Measurements from ENCODE around the gene SUMF2. TPM values are rescaled to one million over a fixed set of nuclear protein-coding genes. Genes with fewer than 3 reads are reported as not detected.
"Not testable (repeated sequence)": the region's sequence is repeated elsewhere in the genome, so short reads cannot be mapped to it uniquely, and the experiment has no call there.

Gene SUMF2
- total RNA-seq, 1 donor from 2014 or later = 108 TPM

- no peak for DNase-seq (ENCODE audit: extremely low read depth, low read depth, low spot score)
Observed at GRCh38 chr7:56053993-56054392, 10.1 kb upstream of the SUMF2 start.

- DNase-seq (ENCODE audit: extremely low read depth, low read depth, low spot score) = no peak
Observed at GRCh38 chr7:56062382-56062781, 1.7 kb upstream of the SUMF2 start.

DNA sequence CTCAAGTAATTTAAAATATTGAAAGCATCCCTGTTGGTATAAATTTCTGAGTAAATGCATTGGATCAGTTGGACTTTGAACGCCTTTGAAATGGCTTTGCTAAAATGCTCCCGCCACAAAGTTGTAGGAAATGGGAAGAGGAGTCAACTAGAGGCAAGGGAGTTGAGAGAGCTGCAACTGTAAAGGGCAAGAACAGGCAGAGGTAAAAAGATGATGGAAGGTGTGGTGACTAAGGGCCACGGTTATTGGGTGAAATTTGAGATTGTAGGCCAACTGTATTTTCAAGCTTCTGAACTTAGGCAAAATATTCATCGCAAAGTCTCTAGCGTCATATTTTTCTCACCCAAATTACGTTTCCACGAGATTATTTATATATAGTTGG, 595 bp upstream of the SUMF2 start:
- DNase-seq (ENCODE audit: extremely low read depth, low read depth, low spot score) = no peak

- not testable (repeated sequence) for DNase-seq (ENCODE audit: extremely low read depth, low read depth, low spot score)
Observed at GRCh38 chr7:56066376-56066775, 2.3 kb downstream of the SUMF2 start.

DNA sequence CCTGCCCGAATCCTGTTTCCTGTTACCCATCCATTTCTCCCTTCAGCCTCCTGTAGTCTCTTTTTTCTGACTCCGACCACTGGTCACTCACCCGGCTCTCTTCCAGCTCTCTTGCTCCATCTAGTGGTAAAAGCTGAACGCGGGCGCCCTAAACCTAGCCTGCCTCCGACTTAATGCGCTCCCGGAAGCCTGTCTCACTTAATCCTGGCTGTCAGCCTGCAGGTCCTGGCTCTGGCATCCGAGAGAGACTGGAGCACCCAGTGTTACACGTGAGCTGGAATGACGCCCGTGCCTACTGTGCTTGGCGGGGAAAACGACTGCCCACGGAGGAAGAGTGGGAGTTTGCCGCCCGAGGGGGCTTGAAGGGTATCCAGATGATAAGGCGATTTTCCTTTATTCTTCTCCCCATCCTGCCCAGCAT, 10.3 kb downstream of the SUMF2 start:
- no peak for DNase-seq (ENCODE audit: extremely low read depth, low read depth, low spot score)

DNA sequence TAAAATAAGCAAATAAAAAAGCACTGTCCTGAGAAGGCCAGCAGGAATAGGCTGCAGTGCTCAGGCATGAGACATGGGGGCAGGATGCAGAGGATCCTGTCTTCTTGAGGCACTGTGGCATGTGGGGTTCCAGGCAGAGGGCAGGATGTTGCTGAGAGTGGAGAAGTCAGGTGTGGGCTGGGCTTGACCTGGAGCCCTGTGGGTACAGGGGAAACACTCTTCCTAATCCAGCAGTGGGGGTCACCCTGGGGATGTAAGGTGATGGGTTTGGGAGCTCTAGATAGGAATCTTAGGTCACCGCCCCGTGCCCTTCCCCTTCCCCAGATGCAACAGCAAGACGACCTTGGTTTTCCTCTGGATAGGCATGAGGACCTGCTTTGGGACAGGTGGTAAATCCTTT, 13.6 kb downstream of the SUMF2 start:
- no peak for DNase-seq (ENCODE audit: extremely low read depth, low read depth, low spot score)

DNA sequence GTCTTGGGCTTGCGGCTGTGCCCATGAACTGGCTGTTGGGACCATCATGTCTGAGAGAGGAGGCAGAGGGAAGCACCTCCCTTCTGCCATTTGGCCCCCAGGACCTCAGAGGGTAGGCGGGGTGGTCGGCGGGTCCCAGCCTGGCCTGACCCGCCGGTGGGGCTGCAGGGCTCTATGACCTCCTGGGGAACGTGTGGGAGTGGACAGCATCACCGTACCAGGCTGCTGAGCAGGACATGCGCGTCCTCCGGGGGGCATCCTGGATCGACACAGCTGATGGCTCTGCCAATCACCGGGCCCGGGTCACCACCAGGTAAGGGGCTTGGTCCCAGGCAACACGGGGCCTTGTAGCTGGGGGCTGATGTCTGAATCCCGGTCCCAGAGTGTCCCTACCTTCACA, 14.1 kb downstream of the SUMF2 start:
- no peak for DNase-seq (ENCODE audit: extremely low read depth, low read depth, low spot score)

GRCh38 chr7:56079450-56080185, 15.5 kb downstream of the SUMF2 start:
- DNase-seq (ENCODE audit: extremely low read depth, low read depth, low spot score) = no peak

DNA sequence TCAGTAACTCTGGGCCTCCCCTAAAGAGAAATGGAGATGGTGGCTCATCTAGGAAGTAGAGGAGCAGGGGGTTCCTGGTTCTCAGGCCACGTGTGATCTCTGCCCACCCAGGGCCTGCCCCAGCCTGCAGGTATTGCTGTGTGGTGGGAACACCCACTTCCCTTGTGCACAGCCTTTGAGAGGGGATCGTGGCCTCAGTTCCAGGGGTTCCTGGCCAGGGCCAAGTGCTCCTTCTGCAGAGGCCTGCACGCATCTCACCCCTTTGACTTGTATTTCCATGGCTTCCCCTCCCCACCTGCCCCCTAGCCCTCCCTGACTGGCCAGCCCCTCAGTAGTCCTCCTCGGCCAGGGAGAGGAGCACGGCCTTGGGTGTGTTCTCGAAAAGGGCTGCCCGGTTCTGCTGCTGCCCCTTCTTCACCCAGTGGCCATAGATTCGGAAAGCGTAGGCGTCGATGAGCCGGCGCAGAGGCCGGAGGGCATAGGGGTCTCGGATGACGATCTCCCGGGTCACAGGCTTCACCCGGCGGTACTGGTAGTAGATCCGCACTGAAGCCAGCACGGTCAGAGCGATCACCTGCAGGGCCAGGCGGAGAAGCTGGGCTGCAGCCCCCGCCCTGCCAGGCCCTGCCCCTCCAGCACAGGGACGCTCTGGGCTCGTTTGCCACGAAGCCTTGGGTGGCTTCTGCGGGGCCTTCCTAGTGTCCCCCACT, 16.8 kb downstream of the SUMF2 start:
- DNase-seq (ENCODE audit: extremely low read depth, low read depth, low spot score) = not testable (repeated sequence)

DNA sequence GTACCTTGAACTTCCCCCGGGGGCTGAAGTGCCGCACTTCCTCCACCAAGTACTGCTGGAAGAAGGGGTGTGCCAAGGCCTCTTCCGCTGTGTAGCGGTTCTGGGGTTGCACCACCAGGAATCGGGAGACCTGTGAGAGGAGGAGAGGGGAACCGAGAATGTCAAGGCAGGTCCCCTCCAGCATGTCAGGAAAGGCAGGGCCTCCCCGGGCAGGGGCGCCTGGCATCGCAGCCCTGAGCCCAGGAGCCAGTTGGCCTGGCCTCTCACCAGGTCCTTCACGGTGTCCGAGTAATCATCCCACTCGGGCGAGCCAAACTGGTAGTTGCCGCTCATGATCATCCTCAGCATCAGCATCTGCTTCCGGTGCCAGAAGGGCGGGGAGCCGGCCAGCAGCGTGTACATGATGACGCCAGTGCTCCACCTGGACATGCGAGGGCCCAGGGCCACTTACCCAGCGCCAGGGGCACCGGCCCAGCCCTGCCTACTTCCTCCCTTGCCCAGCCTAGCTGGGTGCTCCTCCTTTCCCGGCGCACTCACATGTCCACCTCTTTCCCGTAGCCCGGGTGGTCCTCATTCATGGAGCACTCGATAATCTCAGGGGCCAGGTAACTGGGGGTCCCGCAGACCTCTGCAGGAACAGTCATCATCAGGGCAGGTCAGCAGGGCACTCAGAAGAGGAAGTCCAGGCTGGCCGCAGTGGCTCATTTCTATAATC, 17.7 kb downstream of the SUMF2 start:
- no peak for DNase-seq (ENCODE audit: extremely low read depth, low read depth, low spot score)

DNA sequence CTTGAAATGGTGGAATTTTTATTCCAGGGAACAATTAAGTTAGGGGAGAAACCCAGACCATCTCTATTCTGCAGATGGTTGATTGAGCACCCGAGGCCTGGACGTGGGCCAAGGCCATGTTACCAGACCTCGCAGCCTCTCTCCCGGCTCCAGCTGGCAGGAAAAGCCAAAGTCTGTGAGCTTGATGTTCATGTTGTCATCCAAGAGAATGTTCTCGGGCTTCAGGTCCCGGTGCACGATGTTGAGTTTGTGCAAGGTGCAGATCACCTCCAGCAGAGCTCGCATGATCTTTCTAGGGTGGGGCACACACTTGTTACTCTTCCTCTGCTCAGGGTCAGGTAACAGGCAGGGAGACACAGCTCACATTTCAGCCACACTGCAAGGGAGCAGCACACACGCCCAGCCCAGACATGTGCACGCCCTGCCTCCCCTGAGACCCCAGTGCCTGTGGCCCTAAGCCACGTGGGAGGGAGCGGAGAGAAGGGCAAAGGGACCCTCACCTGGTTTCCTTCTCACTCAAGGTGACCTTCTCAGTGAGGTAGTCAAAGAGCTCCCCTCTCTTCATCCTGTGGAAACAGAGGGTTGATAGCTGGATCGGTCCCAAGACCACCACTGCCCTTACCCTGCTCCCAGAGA, 19.2 kb downstream of the SUMF2 start:
- DNase-seq (ENCODE audit: extremely low read depth, low read depth, low spot score) = no peak

DNA sequence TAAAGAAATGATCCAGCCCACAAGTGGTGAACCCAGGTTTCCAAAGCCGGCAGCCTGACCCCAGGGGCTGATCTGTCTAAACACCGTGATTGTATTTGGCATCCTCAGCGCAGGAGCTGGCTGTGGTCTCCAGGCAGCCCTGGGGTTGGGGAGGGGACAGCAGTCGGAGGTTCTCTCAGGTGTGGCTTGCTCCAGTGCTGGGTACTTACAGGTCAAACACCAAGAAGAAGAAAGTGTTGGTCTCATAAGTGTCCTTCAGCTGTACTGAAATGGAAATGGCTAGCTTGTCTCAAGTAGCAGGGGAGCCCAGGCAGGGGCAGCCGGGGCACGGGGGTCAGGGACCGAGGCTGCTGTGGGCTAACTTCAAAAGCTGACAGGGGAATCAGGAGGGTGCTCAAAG, 22.7 kb downstream of the SUMF2 start:
- DNase-seq (ENCODE audit: extremely low read depth, low read depth, low spot score) = no peak

- DNase-seq (ENCODE audit: extremely low read depth, low read depth, low spot score) = no peak
Observed at GRCh38 chr7:56087445-56087844, 23.4 kb downstream of the SUMF2 start.

DNA sequence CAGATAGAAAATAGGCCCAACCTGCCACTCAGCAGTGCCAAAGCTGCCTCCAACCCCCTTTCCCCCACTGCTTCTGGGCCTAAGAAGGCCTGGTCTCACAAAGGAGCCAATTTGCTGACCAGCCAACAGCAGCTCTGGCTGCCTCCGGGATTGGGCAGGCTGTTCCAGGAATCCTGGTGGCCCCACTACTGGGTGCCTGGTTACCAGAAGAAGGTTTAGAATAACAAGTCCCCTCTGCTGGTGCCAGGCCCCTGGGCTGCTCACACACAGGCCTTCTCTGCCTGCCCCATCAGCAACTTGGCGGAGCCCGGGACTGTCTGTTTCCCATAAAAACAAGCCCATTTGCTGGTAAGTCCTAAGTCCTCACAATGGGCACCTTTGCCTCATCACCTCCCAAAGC, 27.5 kb downstream of the SUMF2 start:
- DNase-seq (ENCODE audit: extremely low read depth, low read depth, low spot score) = no peak

GRCh38 chr7:56092388-56092787, 28.3 kb downstream of the SUMF2 start:
- DNase-seq (ENCODE audit: extremely low read depth, low read depth, low spot score) = not testable (repeated sequence)

GRCh38 chr7:56092789-56093531, 28.9 kb downstream of the SUMF2 start, which contains the start of gene PHKG1:
Gene PHKG1 (minus strand): TSS chr7:56092952. CDS start chr7:56088941, 4,011 bp downstream.
- DNase-seq (ENCODE audit: extremely low read depth, low read depth, low spot score) = no peak

DNA sequence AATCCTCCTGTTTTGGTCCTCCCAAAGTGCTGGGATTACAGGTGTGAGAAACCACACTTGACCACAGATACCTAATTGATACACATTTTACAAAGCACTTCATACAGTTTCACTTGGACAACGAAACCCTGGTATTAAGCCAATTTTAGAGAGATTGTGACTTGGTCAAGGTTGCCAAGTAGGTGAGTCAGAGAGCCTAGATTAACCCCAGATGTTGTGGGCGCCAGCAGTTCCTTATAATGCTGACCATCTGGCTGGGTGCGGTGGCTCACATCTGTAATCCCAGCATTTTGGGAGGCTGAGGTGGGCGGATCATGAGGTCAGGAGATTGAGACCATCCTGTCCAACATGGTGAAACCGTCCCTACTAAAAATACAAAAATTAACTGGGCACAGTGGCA, 33.6 kb downstream of the SUMF2 start:
- no peak for DNase-seq (ENCODE audit: extremely low read depth, low read depth, low spot score)

DNA sequence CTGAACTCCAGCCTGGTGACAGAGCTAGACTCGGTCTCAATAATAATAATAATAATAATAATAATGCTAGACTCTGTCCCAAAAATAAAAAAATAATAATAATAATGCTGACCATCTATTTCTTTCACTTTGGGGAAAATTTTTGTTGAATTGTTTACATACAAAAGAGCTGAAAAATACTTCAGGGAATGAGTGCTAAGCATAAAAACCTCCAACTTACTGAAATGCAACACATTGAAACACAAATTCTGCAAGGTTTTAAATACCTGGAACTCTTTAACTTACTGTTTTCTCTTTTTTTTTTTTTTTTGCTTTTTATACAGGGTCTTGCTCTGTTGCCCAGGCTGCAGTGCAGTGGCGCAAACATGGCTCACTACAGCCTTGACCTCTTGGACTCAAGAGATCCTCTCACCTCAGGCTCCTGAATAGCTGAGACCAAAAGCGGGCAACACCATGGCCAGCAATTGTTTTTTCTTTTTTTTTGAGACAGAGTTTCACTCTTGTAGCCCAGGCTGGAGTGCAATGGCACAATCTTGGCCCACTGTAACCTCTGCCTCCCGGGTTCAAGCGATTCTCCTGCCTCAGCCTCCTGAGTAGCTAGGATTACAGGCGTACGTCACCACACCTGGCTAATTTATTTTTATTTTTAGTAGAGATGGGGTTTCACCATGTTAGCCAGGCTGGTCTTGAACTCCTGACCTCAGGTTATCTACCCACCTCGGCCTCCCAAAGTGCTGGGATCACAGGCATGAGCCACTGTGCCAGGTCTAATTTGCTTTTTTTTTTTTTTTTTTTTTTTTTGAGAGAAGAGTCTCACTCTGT, 34.3 kb downstream of the SUMF2 start:
- DNase-seq (ENCODE audit: extremely low read depth, low read depth, low spot score) = not testable (repeated sequence)

- DNase-seq (ENCODE audit: extremely low read depth, low read depth, low spot score) = no peak
Observed at GRCh38 chr7:56099653-56100052, 35.6 kb downstream of the SUMF2 start.

- DNase-seq (ENCODE audit: extremely low read depth, low read depth, low spot score) = not testable (repeated sequence)
Observed at GRCh38 chr7:56104138-56104537, 40.1 kb downstream of the SUMF2 start.
